GM13976 (cell line): ENCODE results near the gene SHTN1.

Experiments
- DNase-seq: peaks from one replicate; pipeline ENCODE4 v3.0.0; 2012; ENCODE audit warnings: low spot score
- in situ Hi-C: fragments of 300-500 bp; cut with MboI; formaldehyde crosslinking; loops from one replicate; pipeline ENCODE4 v1.12.0; 2022; ENCODE audit warnings: low sequenced_read_pairs, mixed read lengths, inconsistent platforms; ENCODE audit not compliant: unreplicated experiment
- TF ChIP-seq, protein P1 (sequence below): IDR thresholded peaks from 2 replicates; pipeline ENCODE4 v1.5.1; 2012; ENCODE audit warnings: borderline replicate concordance, mild to moderate bottlenecking; ENCODE audit not compliant: insufficient read depth; ENCODE audit errors: extremely low read depth, missing control alignments, control extremely low read depth

SHTN1 gene

GRCh38 chr10:116875897-116876296, 129.1 kb downstream of the SHTN1 start:
- DNase-seq = no peak
- TF ChIP-seq, protein P1, sequence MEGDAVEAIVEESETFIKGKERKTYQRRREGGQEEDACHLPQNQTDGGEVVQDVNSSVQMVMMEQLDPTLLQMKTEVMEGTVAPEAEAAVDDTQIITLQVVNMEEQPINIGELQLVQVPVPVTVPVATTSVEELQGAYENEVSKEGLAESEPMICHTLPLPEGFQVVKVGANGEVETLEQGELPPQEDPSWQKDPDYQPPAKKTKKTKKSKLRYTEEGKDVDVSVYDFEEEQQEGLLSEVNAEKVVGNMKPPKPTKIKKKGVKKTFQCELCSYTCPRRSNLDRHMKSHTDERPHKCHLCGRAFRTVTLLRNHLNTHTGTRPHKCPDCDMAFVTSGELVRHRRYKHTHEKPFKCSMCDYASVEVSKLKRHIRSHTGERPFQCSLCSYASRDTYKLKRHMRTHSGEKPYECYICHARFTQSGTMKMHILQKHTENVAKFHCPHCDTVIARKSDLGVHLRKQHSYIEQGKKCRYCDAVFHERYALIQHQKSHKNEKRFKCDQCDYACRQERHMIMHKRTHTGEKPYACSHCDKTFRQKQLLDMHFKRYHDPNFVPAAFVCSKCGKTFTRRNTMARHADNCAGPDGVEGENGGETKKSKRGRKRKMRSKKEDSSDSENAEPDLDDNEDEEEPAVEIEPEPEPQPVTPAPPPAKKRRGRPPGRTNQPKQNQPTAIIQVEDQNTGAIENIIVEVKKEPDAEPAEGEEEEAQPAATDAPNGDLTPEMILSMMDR = no peak
- in situ Hi-C loops = no loop called here

- TF ChIP-seq, protein P1 = no peak
- DNase-seq = no peak
- in situ Hi-C loops = no loop called here
Measured at GRCh38 chr10:116873134-116873533, 131.9 kb downstream of the SHTN1 start.

DNA sequence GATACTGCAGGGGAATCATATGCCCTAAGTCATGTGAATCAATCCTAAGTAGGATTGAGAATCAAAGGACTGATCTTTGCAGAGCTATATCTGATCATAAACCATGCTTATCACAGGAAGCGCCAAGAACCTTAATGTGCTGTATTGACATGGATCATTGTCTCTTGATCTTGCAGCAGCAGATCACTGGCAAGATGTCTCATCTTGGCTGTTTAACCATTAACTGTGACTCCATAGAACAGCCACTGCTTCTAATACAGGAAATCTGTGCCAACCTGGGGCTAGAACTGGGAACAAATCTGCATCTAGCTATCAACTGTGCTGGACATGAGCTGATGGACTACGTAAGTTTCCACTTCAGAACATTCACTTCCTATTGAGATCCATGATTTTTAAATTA, 134.0 kb downstream of the SHTN1 start:
- in situ Hi-C loops = no loop called here
- TF ChIP-seq, protein P1 = no peak
- no peak for DNase-seq

DNA sequence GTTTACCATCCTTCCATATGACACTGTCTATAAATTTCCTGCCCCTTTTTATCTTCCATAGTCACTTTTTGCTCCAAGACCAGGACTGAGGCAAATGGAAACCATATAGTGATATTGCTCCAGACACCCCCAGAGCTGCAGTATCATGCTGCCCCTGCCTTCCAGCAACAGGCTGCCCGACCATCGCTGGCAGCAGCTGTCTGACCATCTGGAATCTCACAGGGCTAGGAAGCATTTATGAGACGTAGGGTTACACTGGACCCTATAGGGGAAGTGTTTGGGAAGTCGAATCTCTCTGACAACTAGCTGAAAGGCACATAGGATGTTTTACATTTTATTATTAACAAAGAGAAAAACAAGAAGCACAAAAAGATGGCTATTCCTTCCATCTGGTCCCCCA, 136.3 kb downstream of the SHTN1 start:
- no peak for DNase-seq
- TF ChIP-seq, protein P1 = no peak
- in situ Hi-C loops = no loop called here

GRCh38 chr10:116868198-116868676, 136.8 kb downstream of the SHTN1 start:
- TF ChIP-seq, protein P1 = no peak
- in situ Hi-C loops = no loop called here
- no peak for DNase-seq

DNA sequence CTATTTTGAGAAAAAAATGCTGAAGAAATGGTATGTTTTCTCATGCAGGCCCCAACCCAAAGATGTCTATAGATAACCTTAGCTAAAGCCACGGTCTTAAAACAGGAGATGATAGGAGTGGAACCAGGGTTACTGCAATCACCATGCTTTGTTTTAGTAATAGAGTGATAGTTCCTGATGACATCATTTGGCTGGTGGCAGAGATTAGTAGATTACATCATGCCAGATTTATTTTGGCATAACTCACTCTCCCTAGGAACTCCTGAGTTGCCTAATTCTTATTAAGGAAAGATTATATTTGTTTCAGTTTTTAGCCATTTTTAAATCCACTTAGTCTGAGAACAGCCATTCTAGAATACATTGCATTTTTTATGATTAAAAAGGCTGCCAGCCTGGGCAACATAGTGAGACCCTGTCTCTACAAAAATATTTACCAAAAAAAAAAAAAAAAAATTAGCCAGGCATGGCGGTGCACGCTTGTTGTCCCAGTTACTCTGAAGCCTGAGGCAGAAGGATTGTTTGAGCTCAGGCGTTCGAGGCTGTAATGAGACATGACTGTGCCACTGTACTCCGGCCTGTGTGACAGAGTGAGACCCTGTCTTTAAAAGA, 137.9 kb downstream of the SHTN1 start:
- in situ Hi-C loops = no loop called here
- no peak for DNase-seq
- TF ChIP-seq, protein P1 = no peak
